Transverse colon (tissue), 4 donors: ENCODE results near the gene DDO.

Source experiments
- CTCF ChIP-seq, 5 experiments: fragments of 200-600 bp in 3 of 5; fragments of 450-650 bp in 2 of 5; sonication (generic) in 3 of 5; IDR thresholded peaks; 1 replicate in 2 of 5; 2 replicates in 3 of 5; pipeline ENCODE4 v1.5.1; 2016 to 2017; ENCODE audit warnings: antibody characterized with exemption in 5 of 5, inconsistent platforms in 3 of 5, mild to moderate bottlenecking in 2 of 5, moderate library complexity in 1 of 5
- EP300 ChIP-seq: sonication (generic); formaldehyde crosslinking; IDR thresholded peaks from one replicate; pipeline ENCODE4 v1.6.1; 2017; ENCODE audit warnings: antibody characterized with exemption, low read depth
- POLR2A ChIP-seq: fragments of 450-650 bp; IDR thresholded peaks from one replicate; pipeline ENCODE4 v1.6.1; 2016; ENCODE audit warnings: antibody characterized with exemption, mild to moderate bottlenecking, moderate library complexity
- POLR2AphosphoS5 ChIP-seq, 3 donors: sonication (generic); formaldehyde crosslinking; IDR thresholded peaks; one replicate each; pipeline ENCODE4 v1.6.1; 2016; ENCODE audit warnings: antibody characterized with exemption in 3 of 3

- TF ChIP-seq CTCF (IDR thresholded peaks at IDR 0.05) (no peak), POLR2A (no peak), POLR2AphosphoS5 (IDR thresholded peaks at IDR 0.05) (no peak), EP300 (no peak)
Measured at GRCh38 chr6:110459137-110459536, 43.8 kb upstream of the DDO start.
